ENCODE data around the gene SURF1.

SURF1 gene

GRCh38 chr9:133360400-133361393 is 4.4 kb upstream of the SURF1 start:
- no peak for DNase-seq

- no peak for DNase-seq
Measured at GRCh38 chr9:133359399-133360175, 3.3 kb upstream of the SURF1 start.

- no peak for DNase-seq
Measured at GRCh38 chr9:133357656-133358055, 1.4 kb upstream of the SURF1 start.

- DNase-seq = no peak
Measured at GRCh38 chr9:133355881-133356357, 368 bp downstream of the SURF1 start.

- DNase-seq = no peak
Measured at GRCh38 chr9:133354766-133355165, 1.5 kb downstream of the SURF1 start.

- DNase-seq = no peak
Measured at GRCh38 chr9:133353548-133353947, 2.7 kb downstream of the SURF1 start.

- DNase-seq = no peak
Measured at GRCh38 chr9:133352635-133353340, 3.5 kb downstream of the SURF1 start.

- peak; percentile 45 for DNase-seq
Measured at GRCh38 chr9:133351908-133352634, 4.2 kb downstream of the SURF1 start.

GRCh38 chr9:133351526-133351907 is 4.8 kb downstream of the SURF1 start:
- no peak for DNase-seq

- DNase-seq = peak; percentile 51
Measured at GRCh38 chr9:133349965-133350616, 6.2 kb downstream of the SURF1 start.

- DNase-seq = no peak
Measured at GRCh38 chr9:133348718-133349573, 7.3 kb downstream of the SURF1 start.

GRCh38 chr9:133347985-133348717 is 8.1 kb downstream of the SURF1 start, which contains the start of the genes MED22 and RPL7A:
Gene MED22, minus strand, starts transcription at chr9:133348131. Its CDS starts 1,469 bp downstream, at chr9:133346662.
Gene RPL7A, plus strand, starts transcription at chr9:133348218. Its CDS starts 26 bp downstream, at chr9:133348244.
- DNase-seq = peak; percentile 92

- no peak for DNase-seq
Measured at GRCh38 chr9:133347515-133347984, 8.7 kb downstream of the SURF1 start.

- DNase-seq = no peak
Measured at GRCh38 chr9:133346021-133346785, 10.1 kb downstream of the SURF1 start.

GRCh38 chr9:133345596-133345995 is 10.7 kb downstream of the SURF1 start:
- no peak for DNase-seq

GRCh38 chr9:133344979-133345378 is 11.3 kb downstream of the SURF1 start:
- DNase-seq = no peak

GRCh38 chr9:133344071-133344470 is 12.2 kb downstream of the SURF1 start:
- no peak for DNase-seq

- DNase-seq = no peak
Measured at GRCh38 chr9:133342570-133342969, 13.7 kb downstream of the SURF1 start.

GRCh38 chr9:133342069-133342406 is 14.2 kb downstream of the SURF1 start:
- DNase-seq = no peak
